AG04450 (cell line): ENCODE results near the gene CREB3L4. TPM values are rescaled to one million over a fixed set of nuclear protein-coding genes. Genes with fewer than 3 reads are reported as not detected.

ENCODE experiments used
- CTCF ChIA-PET: fragments of 300-600, 350-600 bp; formaldehyde crosslinking; extraction: SDS; loops from one replicate; lab custom pipeline; 2022; ENCODE audit warnings: antibody characterized with exemption, inconsistent platforms; lab: Charles Lee
- POLR2A ChIA-PET: fragments of 350-600 bp; formaldehyde crosslinking; extraction: SDS; loops from one replicate; lab custom pipeline; 2021; ENCODE audit warnings: antibody characterized with exemption, inconsistent platforms; lab: Yijun Ruan, JAX
- DNase-seq: peaks from one replicate; pipeline ENCODE4 v3.0.0-alpha.2; 2011; ENCODE audit warnings: low read depth, low spot score
- H3K27ac ChIP-seq: one replicate; pipeline ENCODE4 v1.5.1; 2012; ENCODE audit warnings: low read depth, low read length, control low read depth
- H3K27me3 ChIP-seq: one replicate; pipeline ENCODE4 v1.6.0; 2012; ENCODE audit warnings: low read length; ENCODE audit not compliant: control insufficient read depth, insufficient read depth
- H3K4me3 ChIP-seq: 2 replicates; pipeline ENCODE4 v1.5.1; 2011; ENCODE audit warnings: mild to moderate bottlenecking, low read depth, low read length, control low read depth
- H3K9me3 ChIP-seq: 2 replicates; pipeline ENCODE4 v1.5.1; 2012; ENCODE audit warnings: low read length; ENCODE audit not compliant: control insufficient read depth, insufficient read depth
- CTCF ChIP-seq: IDR thresholded peaks from 2 replicates; pipeline ENCODE4 v1.5.1; 2011; ENCODE audit warnings: low read depth, low read length, control low read depth, inconsistent platforms
- polyA plus RNA-seq: library from polyadenylated mRNA; depleted of rRNA; stranded (reverse); fragments of >200 nt; gene quantifications from 2 replicates; pipeline ENCODE4 v1.2.3, GENCODE V29; 2011

Gene CREB3L4
- polyA plus RNA-seq, 1 experiment = 7.7 TPM

GRCh38 chr1:153953859-153954365 lies 13.8 kb upstream of the CREB3L4 start:
- POLR2A ChIA-PET = interaction anchor here (1.1 to 1.2 kb wide), 2 partner anchors 14 to 24 kb away, joined by 3 read pairs; partner anchors contain the start of gene JTB
- Histone ChIP-seq H3K27me3 (no peaks in the 10 kb centered on the region), H3K4me3 (no peak overlapping the region), H3K9me3 (no peaks in the 10 kb centered on the region; the same call in 1 of the 2 replicates), H3K27ac (no peak overlapping the region)
- no peak for DNase-seq
- no peak for TF ChIP-seq CTCF
- CTCF ChIA-PET = interaction anchor here (1.3 to 1.4 kb wide), 2 partner anchors 8 to 33 kb away, joined by 6 to 7 read pairs; partner anchors contain the start of genes DENND4B and RAB13

DNA sequence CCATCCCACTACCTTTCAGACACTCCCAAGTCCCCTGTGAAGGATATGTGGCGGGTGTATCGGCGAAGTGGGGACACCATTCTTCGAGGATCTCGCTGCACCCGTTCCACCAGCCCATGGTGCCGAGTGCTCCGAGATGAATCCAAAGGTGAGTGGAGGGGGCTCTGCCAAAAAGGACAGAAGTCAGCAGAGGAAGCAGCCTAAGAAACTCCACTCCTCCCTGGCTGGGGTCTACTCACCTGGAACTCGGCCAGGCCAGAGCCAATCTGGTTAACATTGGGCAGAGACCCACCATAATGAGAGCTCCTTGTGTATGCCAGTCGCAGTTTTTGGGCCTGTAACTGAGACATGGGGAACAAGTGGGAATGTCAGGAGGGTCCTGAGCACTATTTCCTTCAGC lies 12.9 kb upstream of the CREB3L4 start:
- ChIA-PET POLR2A (no interaction called here), CTCF (interaction anchor here (1.4 to 3.4 kb wide), 2 partner anchors 9 to 32 kb away, joined by 7 to 10 read pairs; partner anchors contain the start of genes DENND4B and RAB13)
- H3K4me3 ChIP-seq = no peak overlapping the region
- no peaks in the 10 kb centered on the region; the same call in 1 of the 2 replicates for H3K9me3 ChIP-seq
- no peak overlapping the region for H3K27ac ChIP-seq
- DNase-seq = no peak
- H3K27me3 ChIP-seq = no peaks in the 10 kb centered on the region
- no peak for TF ChIP-seq CTCF

DNA sequence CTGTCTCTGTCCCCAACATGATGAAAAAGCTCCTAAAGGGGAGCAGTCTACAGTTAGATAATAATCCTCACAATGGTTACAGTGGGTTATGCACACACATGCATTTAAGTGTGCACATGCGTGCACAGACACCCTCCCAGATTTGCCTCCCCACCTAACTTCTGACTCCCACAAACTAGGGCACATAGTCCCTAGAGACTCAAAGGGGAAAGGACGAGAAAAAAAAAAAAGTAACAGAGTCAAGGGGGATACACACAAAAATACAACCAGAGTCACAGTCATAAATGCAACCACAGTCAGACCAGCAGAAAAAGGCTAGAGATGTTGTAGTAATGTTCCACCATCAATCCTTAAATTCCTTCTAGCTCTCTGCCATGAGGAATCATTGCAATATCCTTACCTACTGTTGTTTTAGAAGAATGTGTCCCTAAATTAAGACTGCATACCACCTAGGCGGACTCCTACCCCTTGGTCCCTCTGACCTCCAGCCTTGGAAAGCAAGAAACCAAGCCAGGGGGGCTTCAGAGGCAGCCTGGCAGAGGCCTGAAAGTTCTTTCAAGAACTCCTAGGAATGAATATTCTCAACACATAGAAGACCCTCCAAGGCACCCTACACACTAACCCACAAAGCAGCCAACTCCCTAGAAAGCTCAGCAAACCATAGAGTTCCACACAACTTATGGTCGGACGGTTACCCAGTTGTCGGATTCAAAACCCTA lies 10.5 kb upstream of the CREB3L4 start:
- Histone ChIP-seq H3K27ac (no peak overlapping the region), H3K27me3 (no peaks in the 10 kb centered on the region), H3K4me3 (peak overlapping the region; percentile 92), H3K9me3 (no peaks in the 10 kb centered on the region; the same call in 1 of the 2 replicates)
- DNase-seq = no peak
- TF ChIP-seq CTCF = no peak
- ChIA-PET POLR2A (interaction anchor here (1.3 to 2.1 kb wide), 3 partner anchors 10 to 11 kb away, joined by 3 to 19 read pairs (median 15); partner anchors contain the start of genes CREB3L4 and DENND4B), CTCF (interaction anchor here (1.3 to 3.4 kb wide), 3 partner anchors 11 to 29 kb away, joined by 3 to 18 read pairs (median 10); partner anchors contain the start of genes DENND4B and RAB13)

DNA sequence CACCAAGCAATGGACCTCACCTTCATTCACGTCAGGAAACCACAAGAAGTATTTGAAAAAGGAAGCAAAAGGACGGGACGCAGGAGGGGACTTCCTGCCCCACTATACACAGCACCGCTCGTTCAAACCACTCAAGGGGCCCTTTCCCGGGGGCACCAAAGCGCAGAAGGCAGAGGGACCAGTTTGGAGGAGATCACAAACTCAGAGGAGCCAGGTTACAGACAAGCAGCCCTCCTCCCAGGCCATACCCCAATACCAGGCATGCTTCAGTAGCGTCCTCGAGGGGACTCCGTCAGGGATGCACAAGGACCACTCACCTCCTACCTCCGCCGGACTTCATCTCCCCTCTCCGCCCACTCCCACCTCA lies 10.0 kb upstream of the CREB3L4 start:
- no peak for TF ChIP-seq CTCF
- CTCF ChIA-PET = interaction anchor here (0.6 to 3.4 kb wide), 3 partner anchors 11 to 29 kb away, joined by 3 to 10 read pairs (median 3); partner anchors contain the start of genes DENND4B and RAB13
- DNase-seq = no peak
- Histone ChIP-seq H3K4me3 (peak overlapping the region; percentile 92), H3K27me3 (no peaks in the 10 kb centered on the region), H3K9me3 (no peaks in the 10 kb centered on the region; the same call in 1 of the 2 replicates), H3K27ac (peak overlapping the region; percentile 78)
- POLR2A ChIA-PET = interaction anchor here (0.5 to 2.1 kb wide), 8 partner anchors 9 to 392 kb away, joined by 3 to 19 read pairs (median 10); partner anchors contain the start of genes CREB3L4, DENND4B, JTB and RAB13
